Neural cell (in vitro differentiated cells): ENCODE measurements around the gene DGKI.

Experiments used
- CTCF ChIP-seq: fragments of 450-650 bp; IDR thresholded peaks from 2 replicates; pipeline ENCODE4 v1.5.1; 2014; ENCODE audit warnings: antibody characterized with exemption, mild to moderate bottlenecking, moderate library complexity; ENCODE audit not compliant: poor library complexity, severe bottlenecking
- EP300 ChIP-seq: fragments of 450-650 bp; conservative IDR thresholded peaks from 2 replicates; pipeline ENCODE4 v1.6.1; 2014; ENCODE audit warnings: antibody characterized with exemption, mild to moderate bottlenecking, moderate library complexity; ENCODE audit not compliant: poor library complexity, severe bottlenecking
- EZH2 ChIP-seq: fragments of 200-600, 300-800 bp; shearing (Covaris generic), sonication (generic); IDR thresholded peaks from 2 replicates; pipeline ENCODE4 v1.6.1; 2014; ENCODE audit warnings: antibody characterized with exemption, low read length, borderline replicate concordance, mild to moderate bottlenecking; ENCODE audit not compliant: insufficient read depth, poor library complexity, severe bottlenecking
- POLR2AphosphoS5 ChIP-seq: IDR thresholded peaks from 2 replicates; pipeline ENCODE4 v1.6.1; 2012
- RAD21 ChIP-seq: fragments of 450-650 bp; conservative IDR thresholded peaks from 2 replicates; pipeline ENCODE4 v1.6.1; 2014; ENCODE audit warnings: antibody characterized with exemption, mild to moderate bottlenecking, moderate library complexity
- SMC3 ChIP-seq: fragments of 450-650 bp; conservative IDR thresholded peaks from 2 replicates; pipeline ENCODE4 v1.6.1; 2014; ENCODE audit warnings: antibody characterized with exemption, mild to moderate bottlenecking, moderate library complexity; ENCODE audit not compliant: poor library complexity

GRCh38 chr7:137335814-137336213 lies 511.0 kb downstream of the DGKI start:
- no peak for TF ChIP-seq CTCF
- no peak for TF ChIP-seq EZH2
- TF ChIP-seq RAD21: no peak
- no peak for TF ChIP-seq EP300
- TF ChIP-seq POLR2AphosphoS5: no peak
- TF ChIP-seq SMC3: no peak
